ENCODE measurements around the gene TALDO1. TPM values are rescaled to one million over a fixed set of nuclear protein-coding genes. Genes with fewer than 3 reads are reported as not detected.

Gene TALDO1
- total RNA-seq, 1 donor, result 141 TPM

GRCh38 chr11:813456-814096 is 66.3 kb downstream of the TALDO1 start:
- no peaks in the 10 kb centered on the region for H3K9me3 ChIP-seq (ENCODE audit: low read depth, low read length)
- H3K4me3 ChIP-seq (ENCODE audit: low read length), result no peak overlapping the region
- no peaks in the 10 kb centered on the region for H3K27me3 ChIP-seq (ENCODE audit: insufficient read depth, low read length)
- peaks cover 26% of the 10 kb centered on the region for H3K4me1 ChIP-seq (ENCODE audit: insufficient read depth, low read length)

Other genes starting within 250 kb of the TALDO1 start
- gene RNH1, start 240.2 kb upstream of the TALDO1 start, total RNA-seq, result 92.2 TPM
- 7.1 TPM for gene HRAS, start 211.9 kb upstream of the TALDO1 start, total RNA-seq
- 0.94 TPM for gene LRRC56, start 209.9 kb upstream of the TALDO1 start, total RNA-seq
- gene LMNTD2, start 186.7 kb upstream of the TALDO1 start, total RNA-seq, result 2.1 TPM
- gene RASSF7, start 186.5 kb upstream of the TALDO1 start, total RNA-seq, result 16.6 TPM
- gene PHRF1, start 171.0 kb upstream of the TALDO1 start, total RNA-seq, result 25.1 TPM
- gene IRF7, start 131.5 kb upstream of the TALDO1 start, total RNA-seq, result 50.9 TPM
- gene CDHR5, start 122.5 kb upstream of the TALDO1 start, total RNA-seq, result 0.10 TPM
- gene SCT, start 120.3 kb upstream of the TALDO1 start, total RNA-seq, result not detected
- gene DRD4, start 110.2 kb upstream of the TALDO1 start, total RNA-seq, result 0.10 TPM
- gene DEAF1, start 52.2 kb upstream of the TALDO1 start, total RNA-seq, result 30.7 TPM
- gene TMEM80, start 51.6 kb upstream of the TALDO1 start, total RNA-seq, result 8.3 TPM
- gene EPS8L2, start 41.2 kb upstream of the TALDO1 start, total RNA-seq, result 2.1 TPM
- gene GATD1, start 30.0 kb downstream of the TALDO1 start, total RNA-seq, result 7.2 TPM
- gene CEND1, start 42.6 kb downstream of the TALDO1 start, total RNA-seq, result not detected
- 3.5 TPM for gene SLC25A22, start 50.8 kb downstream of the TALDO1 start, total RNA-seq
- 6.2 TPM for gene PIDD1, start 57.8 kb downstream of the TALDO1 start, total RNA-seq
- 653 TPM for gene RPLP2, start 62.5 kb downstream of the TALDO1 start, total RNA-seq
- gene PNPLA2, start 71.5 kb downstream of the TALDO1 start, total RNA-seq, result 81.0 TPM
- gene CRACR2B, start 80.5 kb downstream of the TALDO1 start, total RNA-seq, result 0.84 TPM
- gene CD151, start 85.5 kb downstream of the TALDO1 start, total RNA-seq, result 28.5 TPM
- 11.2 TPM for gene POLR2L, start 95.1 kb downstream of the TALDO1 start, total RNA-seq
- gene TSPAN4, start 95.4 kb downstream of the TALDO1 start, total RNA-seq, result 15.5 TPM
- gene CHID1, start 163.3 kb downstream of the TALDO1 start, total RNA-seq, result 8.2 TPM
- gene AP2A2, start 178.4 kb downstream of the TALDO1 start, total RNA-seq, result 40.0 TPM